K562 (cell line): Measurements from ENCODE around the gene C2orf92.

Experiments used
- CTCF ChIP-seq, 3 experiments: IDR thresholded peaks in 2 of 3; conservative IDR thresholded peaks in 1 of 3; 2 replicates each; pipeline ENCODE4 v1.5.1; 2011 to 2012; ENCODE audit warnings: low read length in 3 of 3, mild to moderate bottlenecking in 3 of 3, control low read depth in 2 of 3, improper control_type of control experiment in 1 of 3, inconsistent platforms in 1 of 3, low read depth in 1 of 3, mixed read lengths in 1 of 3, moderate library complexity in 1 of 3; ENCODE audit not compliant: insufficient read depth in 2 of 3
- EGR1 ChIP-seq: fragments of 450-650 bp; conservative IDR thresholded peaks from 2 replicates; pipeline ENCODE4 v1.6.1; 2017; ENCODE audit warnings: mild to moderate bottlenecking
- ERF ChIP-seq: fragments of 450-650 bp; formaldehyde crosslinking; IDR thresholded peaks from 2 replicates; pipeline ENCODE4 v1.4.0; 2020; ENCODE audit warnings: mild to moderate bottlenecking, mixed read lengths
- FOXK2 ChIP-seq, 2 experiments: fragments of 450-650 bp; IDR thresholded peaks in 1 of 2; conservative IDR thresholded peaks in 1 of 2; 2 replicates each; pipeline ENCODE4 v1.6.1; 2016; ENCODE audit warnings: low read depth in 2 of 2, mild to moderate bottlenecking in 1 of 2
- TAF15 ChIP-seq: fragments of 200-400 bp; formaldehyde crosslinking; IDR thresholded peaks from 2 replicates; pipeline ENCODE4 v1.6.1; 2017; ENCODE audit warnings: mild to moderate bottlenecking, low read depth, low read length, moderate library complexity
- ZNF212 ChIP-seq: fragments of 450-650 bp; formaldehyde crosslinking; IDR thresholded peaks from 2 replicates; pipeline ENCODE4 v1.4.0; 2020; ENCODE audit warnings: mild to moderate bottlenecking
- ZNF23 ChIP-seq: fragments of 250-450 bp; sonication (Bioruptor Pico); IDR thresholded peaks from 2 replicates; pipeline ENCODE4 v1.4.0; 2020; ENCODE audit warnings: mild to moderate bottlenecking

- no peak for TF ChIP-seq EGR1
- TF ChIP-seq CTCF (IDR thresholded peaks at IDR 0.05 in 2 of 3, conservative IDR thresholded peaks at IDR 0.05 in 1 of 3; ENCODE audit: insufficient read depth in 2 of 3, low read depth in 1 of 3, low read length in 3 of 3): no peak
- no peak for TF ChIP-seq ERF (CRISPR knock-in tag)
- TF ChIP-seq ZNF212: no peak
- TF ChIP-seq TAF15: no peak
- no peak for TF ChIP-seq ZNF23 (CRISPR knock-in tag)
- no peak for TF ChIP-seq FOXK2 (conservative IDR thresholded peaks at IDR 0.05 in 1 of 2, IDR thresholded peaks at IDR 0.05 in 1 of 2; ENCODE audit: low read depth in 2 of 2)
These were observed 69.7 kb downstream of the C2orf92 start for GRCh38 chr2:97739020-97739892.
